NT2/D1 (cell line): ENCODE data around the gene COMMD7.

Source experiments
- DNase-seq: peaks from one replicate; pipeline ENCODE4 v3.0.0-alpha.2; 2011; ENCODE audit warnings: low read depth, low spot score
- H3K27me3 ChIP-seq: 2 replicates; pipeline ENCODE4 v1.6.0; 2011; ENCODE audit warnings: mild to moderate bottlenecking; ENCODE audit not compliant: insufficient read length, insufficient read depth
- H3K36me3 ChIP-seq: 2 replicates; pipeline ENCODE4 v1.6.1; 2011; ENCODE audit warnings: mild to moderate bottlenecking, low read length, mixed read lengths; ENCODE audit not compliant: insufficient read depth, insufficient read length
- H3K4me1 ChIP-seq: 2 replicates; pipeline ENCODE4 v1.5.1; 2011; ENCODE audit not compliant: insufficient read depth, insufficient read length
- H3K4me3 ChIP-seq: 2 replicates; pipeline ENCODE4 v1.5.1; 2011; ENCODE audit warnings: low read depth; ENCODE audit not compliant: insufficient read length
- H3K9ac ChIP-seq: 2 replicates; pipeline ENCODE4 v1.6.0; 2011; ENCODE audit warnings: low read depth; ENCODE audit not compliant: insufficient read length
- H3K9me3 ChIP-seq: 2 replicates; pipeline ENCODE4 v1.5.1; 2011; ENCODE audit warnings: mild to moderate bottlenecking, low read length; ENCODE audit not compliant: insufficient read depth
- SUZ12 ChIP-seq: IDR thresholded peaks from 2 replicates; pipeline ENCODE4 v1.6.1; 2011; ENCODE audit not compliant: insufficient read length, insufficient read depth; ENCODE audit errors: extremely low read depth
- YY1 ChIP-seq: IDR thresholded peaks from 2 replicates; pipeline ENCODE4 v1.6.1; 2011; ENCODE audit not compliant: insufficient read length, insufficient read depth
- ZNF274 ChIP-seq: IDR thresholded peaks from 2 replicates; pipeline ENCODE4 v1.6.1; 2011; ENCODE audit warnings: mild to moderate bottlenecking, low read depth, low read length

Gene COMMD7

GRCh38 chr20:32686530-32687179, 56.6 kb downstream of the COMMD7 start:
- Histone ChIP-seq H3K4me3 (no peak overlapping the region), H3K27me3 (no peaks in the 10 kb centered on the region), H3K36me3 (no peaks in the 10 kb centered on the region), H3K9me3 (no peaks in the 10 kb centered on the region), H3K4me1 (peaks cover 6% of the 10 kb centered on the region), H3K9ac (no peak overlapping the region)
- TF ChIP-seq YY1 = no peak
- no peak for TF ChIP-seq ZNF274
- no peak for TF ChIP-seq SUZ12
- DNase-seq = no peak

GRCh38 chr20:32685541-32686529, 57.4 kb downstream of the COMMD7 start:
- DNase-seq = no peak
- no peak overlapping the region for H3K9ac ChIP-seq

GRCh38 chr20:32682508-32682987, 60.7 kb downstream of the COMMD7 start:
- no peaks in the 10 kb centered on the region for H3K9me3 ChIP-seq
- no peak for DNase-seq
- peaks cover 13% of the 10 kb centered on the region for H3K4me1 ChIP-seq
- no peaks in the 10 kb centered on the region for H3K36me3 ChIP-seq
- TF ChIP-seq ZNF274 (no peak), YY1 (no peak), SUZ12 (no peak)
- no peak overlapping the region for H3K4me3 ChIP-seq
- H3K27me3 ChIP-seq = no peaks in the 10 kb centered on the region
- no peak overlapping the region for H3K9ac ChIP-seq

More at GRCh38 chr20:32685541-32686529, 57.4 kb downstream of the COMMD7 start:
- H3K27me3 ChIP-seq = no peaks in the 10 kb centered on the region
- TF ChIP-seq ZNF274 (no peak), YY1 (no peak), SUZ12 (no peak)
- H3K36me3 ChIP-seq = no peaks in the 10 kb centered on the region
- H3K9me3 ChIP-seq = no peaks in the 10 kb centered on the region
- no peak overlapping the region for H3K4me3 ChIP-seq
- peaks cover 6% of the 10 kb centered on the region for H3K4me1 ChIP-seq

GRCh38 chr20:32681175-32682084, 61.8 kb downstream of the COMMD7 start:
- peaks cover 13% of the 10 kb centered on the region for H3K4me1 ChIP-seq
- peak overlapping the region; percentile 53 for H3K9ac ChIP-seq
- TF ChIP-seq YY1 = no peak
- TF ChIP-seq SUZ12 = no peak
- TF ChIP-seq ZNF274 = no peak
- H3K4me3 ChIP-seq = no peak overlapping the region
- DNase-seq = peak; percentile 63
- H3K27me3 ChIP-seq = no peaks in the 10 kb centered on the region
- H3K36me3 ChIP-seq = no peaks in the 10 kb centered on the region
- H3K9me3 ChIP-seq = no peaks in the 10 kb centered on the region

- H3K4me1 ChIP-seq = peaks cover 12% of the 10 kb centered on the region
- no peaks in the 10 kb centered on the region for H3K36me3 ChIP-seq
- no peak overlapping the region for H3K4me3 ChIP-seq
- TF ChIP-seq ZNF274 (no peak), SUZ12 (no peak), YY1 (no peak)
- DNase-seq = no peak
- no peaks in the 10 kb centered on the region for H3K27me3 ChIP-seq
- H3K9ac ChIP-seq = peak overlapping the region; percentile 61
- no peaks in the 10 kb centered on the region for H3K9me3 ChIP-seq
Observed at GRCh38 chr20:32680544-32681174, 62.6 kb downstream of the COMMD7 start.

- no peak for DNase-seq
- no peaks in the 10 kb centered on the region for H3K9me3 ChIP-seq
- TF ChIP-seq SUZ12 (no peak), ZNF274 (no peak), YY1 (no peak)
Observed at GRCh38 chr20:32678948-32679347, 64.3 kb downstream of the COMMD7 start.

More at GRCh38 chr20:32678948-32679347, 64.3 kb downstream of the COMMD7 start:
- peaks cover 13% of the 10 kb centered on the region for H3K4me1 ChIP-seq
- H3K9ac ChIP-seq = peak overlapping the region; percentile 51
- H3K27me3 ChIP-seq = no peaks in the 10 kb centered on the region
- no peaks in the 10 kb centered on the region for H3K36me3 ChIP-seq
- no peak overlapping the region for H3K4me3 ChIP-seq
